B cell (primary cell): ENCODE data around the gene DDI2. TPM values are rescaled to one million over a fixed set of nuclear protein-coding genes. Genes with fewer than 3 reads are reported as not detected.

Source experiments
- ATAC-seq: fragments of 200-7000 bp; cut with Tn5 transposase; one replicate; pipeline ENCODE4 v1.10.0; 2021; ENCODE audit warnings: low read depth, mild to moderate bottlenecking, moderate number of reproducible peaks, moderate library complexity
- CTCF ChIA-PET: fragments of 350-600 bp; sonication (Branson Sonifier 250); formaldehyde crosslinking; loops from one replicate; lab custom pipeline; 2021; ENCODE audit warnings: antibody characterized with exemption, inconsistent platforms; lab: Charles Lee
- POLR2A ChIA-PET: fragments of 350-600 bp; sonication (Branson Sonifier 250); formaldehyde crosslinking; loops from one replicate; lab custom pipeline; 2021; ENCODE audit warnings: antibody characterized with exemption; lab: Charles Lee
- DNase-seq: peaks from one replicate; pipeline ENCODE4 v3.0.0; 2013
- H2AFZ ChIP-seq: 2 replicates; pipeline ENCODE4 v1.6.1; 2012; ENCODE audit warnings: mild to moderate bottlenecking, low read depth, low read length; ENCODE audit not compliant: insufficient read depth, poor library complexity, severe bottlenecking
- H3K27ac ChIP-seq, 2 donors: 1 replicate in 1 of 2; 2 replicates in 1 of 2; pipeline ENCODE4 v1.5.1; 2012 to 2013; ENCODE audit warnings: low read length in 2 of 2, mild to moderate bottlenecking in 2 of 2, moderate library complexity in 1 of 2
- H3K27me3 ChIP-seq, 4 experiments: fragments of 200-600 bp in 1 of 4; sonication (generic) in 1 of 4; replicated peaks in 1 of 4; 1 replicate in 2 of 4; 2 replicates in 2 of 4; pipeline versions ENCODE4 v1.6.1 to v1.7.0; 2013 to 2016; ENCODE audit warnings: low read length in 3 of 4, mild to moderate bottlenecking in 2 of 4, mixed read lengths in 1 of 4, moderate library complexity in 1 of 4; ENCODE audit not compliant: insufficient read depth in 4 of 4, control insufficient read depth in 3 of 4; ENCODE audit errors: control extremely low read depth in 1 of 4
- H3K36me3 ChIP-seq, 2 experiments: replicated peaks in 1 of 2; 1 replicate in 1 of 2; 2 replicates in 1 of 2; pipeline versions ENCODE4 v1.6.1 to v1.7.1; 2013; ENCODE audit warnings: low read length in 1 of 2; ENCODE audit not compliant: insufficient read depth in 2 of 2, control insufficient read depth in 1 of 2; ENCODE audit errors: control extremely low read depth in 1 of 2, extremely low read depth in 1 of 2
- H3K4me1 ChIP-seq, 2 donors: fragments of 200-600 bp in 1 of 2; sonication (generic) in 1 of 2; 1 replicate in 1 of 2; 2 replicates in 1 of 2; pipeline versions ENCODE4 v1.5.1 to v1.6.1; 2013 to 2017; ENCODE audit warnings: low read length in 2 of 2; ENCODE audit not compliant: control insufficient read depth in 2 of 2, insufficient read depth in 2 of 2
- H3K4me2 ChIP-seq: replicated peaks from 2 replicates; pipeline ENCODE3; 2012; ENCODE audit warnings: mild to moderate bottlenecking, low read depth, low read length; ENCODE audit not compliant: poor library complexity, severe bottlenecking
- H3K4me3 ChIP-seq, 5 experiments: fragments of 200-600 bp in 1 of 5; sonication (generic) in 1 of 5; 1 replicate in 3 of 5; 2 replicates in 2 of 5; pipeline versions ENCODE4 v1.5.1 to v1.7.0; 2011 to 2016; ENCODE audit warnings: low read length in 4 of 5, mild to moderate bottlenecking in 4 of 5, low read depth in 2 of 5, control low read depth in 1 of 5, moderate library complexity in 1 of 5; ENCODE audit not compliant: insufficient read depth in 1 of 5; ENCODE audit errors: control extremely low read depth in 1 of 5, extremely low read depth in 1 of 5
- H3K79me2 ChIP-seq: fragments of 200-600 bp; sonication (generic); one replicate; pipeline ENCODE4 v1.6.0; 2016; ENCODE audit warnings: low read length; ENCODE audit not compliant: control insufficient read depth, insufficient read depth
- H3K9ac ChIP-seq: fragments of 200-600 bp; sonication (generic); 2 replicates; pipeline ENCODE4 v1.6.1; 2017; ENCODE audit warnings: mild to moderate bottlenecking, low read length, moderate library complexity
- H3K9me3 ChIP-seq, 3 donors: one replicate each; pipeline versions ENCODE4 v1.6.1 to v1.7.1; 2013; ENCODE audit warnings: low read length in 2 of 3; ENCODE audit not compliant: control insufficient read depth in 2 of 3, insufficient read depth in 1 of 3; ENCODE audit errors: control extremely low read depth in 1 of 3
- H4K20me1 ChIP-seq: 2 replicates; pipeline ENCODE4 v1.6.0; 2012; ENCODE audit warnings: mild to moderate bottlenecking, low read length; ENCODE audit not compliant: insufficient read depth, control insufficient read depth, poor library complexity, severe bottlenecking
- H3K27ac Mint-ChIP-seq: one replicate; pipeline ENCODE4 v1.8.0; 2021; ENCODE audit warnings: mixed read lengths
- H3K27me3 Mint-ChIP-seq: one replicate; pipeline ENCODE4 v1.8.0; 2021; ENCODE audit warnings: mixed read lengths
- H3K4me1 Mint-ChIP-seq: one replicate; pipeline ENCODE4 v1.8.0; 2021; ENCODE audit warnings: mixed read lengths
- H3K4me3 Mint-ChIP-seq: one replicate; pipeline ENCODE4 v1.8.0; 2021; ENCODE audit warnings: mixed read lengths
- H3K9me3 Mint-ChIP-seq: one replicate; pipeline ENCODE4 v1.8.0; 2022; ENCODE audit warnings: mixed read lengths; ENCODE audit not compliant: insufficient read depth
- EZH2 ChIP-seq: IDR thresholded peaks from 2 replicates; pipeline ENCODE4 v1.6.1; 2012; ENCODE audit warnings: borderline replicate concordance, low read depth, mild to moderate bottlenecking, moderate library complexity, low read length; ENCODE audit not compliant: insufficient read depth, poor library complexity, severe bottlenecking
- WGBS: methylation state at CpG from one replicate; pipeline ENCODE4 v1.1.5; 2013; ENCODE audit warnings: missing lambda C conversion rate; ENCODE audit not compliant: insufficient coverage; 5-methylcytosine and 5-hydroxymethylcytosine counted together
- intact Hi-C: fragments of 100-400 bp; cut with micrococcal nuclease; formaldehyde crosslinking; loops from one replicate; pipeline ENCODE4 v1.10.0; 2022
- polyA plus RNA-seq: library from polyadenylated mRNA; depleted of rRNA; stranded (reverse); fragments of >200 nt; gene quantifications from 2 replicates; pipeline ENCODE4 v1.2.3, GENCODE V29; 2012
- total RNA-seq, 2 donors: library from RNA; stranded (reverse); fragments of 120-200 nt in 1 of 2; gene quantifications; 1 replicate in 1 of 2; 2 replicates in 1 of 2; pipeline versions ENCODE4 v1.2.3 to v1.2.4, GENCODE V29; 2013 to 2022
- TF ChIP-seq, protein P1 (sequence below): fragments of 200-600 bp; IDR thresholded peaks from one replicate; pipeline ENCODE4 v1.8.0; 2022; ENCODE audit warnings: antibody characterized with exemption, mild to moderate bottlenecking

The DDI2 gene
- total and polyA plus RNA-seq, 2 donors (not counting 1 experiment from before 2014, with no cell fraction given) = 8.5 to 61.0 TPM

DNA sequence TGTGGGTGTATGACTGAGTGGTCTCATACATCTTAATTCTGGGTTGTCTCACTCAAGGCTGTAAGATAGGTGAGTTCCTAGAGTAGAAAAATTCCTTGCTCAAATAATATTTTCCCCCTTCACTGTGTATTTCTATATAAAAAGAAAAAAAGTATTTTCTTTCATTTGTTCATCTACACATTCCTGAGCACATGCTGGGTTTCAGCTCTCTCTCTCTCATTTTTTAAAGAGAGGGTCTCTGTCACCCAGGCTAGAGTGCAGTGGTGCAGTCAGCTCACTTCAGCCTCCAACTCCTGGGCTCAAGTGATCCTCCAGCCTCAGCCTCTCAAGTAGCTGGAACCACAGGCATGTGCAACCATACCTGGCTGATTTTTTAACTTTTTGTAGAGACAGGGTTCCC lies 22.0 kb downstream of the DDI2 start:
- Histone ChIP-seq H4K20me1 (peaks cover 11% of the 10 kb centered on the region), H3K27ac (no peak overlapping the region), H3K9ac (no peak overlapping the region), H3K27me3 (no peaks in the 10 kb centered on the region), H3K4me2 (no peak overlapping the region), H3K36me3 (peaks cover 3 to 82% of the 10 kb centered on the region in 2 experiments), H2AFZ (no peak overlapping the region), H3K9me3 (no peaks in the 10 kb centered on the region), H3K4me1 (no peaks in the 10 kb centered on the region), H3K79me2 (peaks cover 58% of the 10 kb centered on the region), H3K4me3 (no peak overlapping the region)
- no peak for ATAC-seq
- ChIA-PET POLR2A (interaction anchor here (0.6 kb wide), 1 partner anchor 43 kb away, joined by 7 read pairs; no protein-coding TSS in a partner anchor), CTCF (no interaction called here)
- no peaks in the 10 kb centered on the region for H3K4me1 Mint-ChIP-seq
- H3K9me3 Mint-ChIP-seq = no peaks in the 10 kb centered on the region
- no peak overlapping the region for H3K4me3 Mint-ChIP-seq
- no peaks in the 10 kb centered on the region for H3K27me3 Mint-ChIP-seq
- no peak for DNase-seq
- TF ChIP-seq, protein P1, sequence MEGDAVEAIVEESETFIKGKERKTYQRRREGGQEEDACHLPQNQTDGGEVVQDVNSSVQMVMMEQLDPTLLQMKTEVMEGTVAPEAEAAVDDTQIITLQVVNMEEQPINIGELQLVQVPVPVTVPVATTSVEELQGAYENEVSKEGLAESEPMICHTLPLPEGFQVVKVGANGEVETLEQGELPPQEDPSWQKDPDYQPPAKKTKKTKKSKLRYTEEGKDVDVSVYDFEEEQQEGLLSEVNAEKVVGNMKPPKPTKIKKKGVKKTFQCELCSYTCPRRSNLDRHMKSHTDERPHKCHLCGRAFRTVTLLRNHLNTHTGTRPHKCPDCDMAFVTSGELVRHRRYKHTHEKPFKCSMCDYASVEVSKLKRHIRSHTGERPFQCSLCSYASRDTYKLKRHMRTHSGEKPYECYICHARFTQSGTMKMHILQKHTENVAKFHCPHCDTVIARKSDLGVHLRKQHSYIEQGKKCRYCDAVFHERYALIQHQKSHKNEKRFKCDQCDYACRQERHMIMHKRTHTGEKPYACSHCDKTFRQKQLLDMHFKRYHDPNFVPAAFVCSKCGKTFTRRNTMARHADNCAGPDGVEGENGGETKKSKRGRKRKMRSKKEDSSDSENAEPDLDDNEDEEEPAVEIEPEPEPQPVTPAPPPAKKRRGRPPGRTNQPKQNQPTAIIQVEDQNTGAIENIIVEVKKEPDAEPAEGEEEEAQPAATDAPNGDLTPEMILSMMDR = no peak
- no peak for TF ChIP-seq EZH2
- intact Hi-C loops = no loop called here
- H3K27ac Mint-ChIP-seq = no peak overlapping the region

DNA sequence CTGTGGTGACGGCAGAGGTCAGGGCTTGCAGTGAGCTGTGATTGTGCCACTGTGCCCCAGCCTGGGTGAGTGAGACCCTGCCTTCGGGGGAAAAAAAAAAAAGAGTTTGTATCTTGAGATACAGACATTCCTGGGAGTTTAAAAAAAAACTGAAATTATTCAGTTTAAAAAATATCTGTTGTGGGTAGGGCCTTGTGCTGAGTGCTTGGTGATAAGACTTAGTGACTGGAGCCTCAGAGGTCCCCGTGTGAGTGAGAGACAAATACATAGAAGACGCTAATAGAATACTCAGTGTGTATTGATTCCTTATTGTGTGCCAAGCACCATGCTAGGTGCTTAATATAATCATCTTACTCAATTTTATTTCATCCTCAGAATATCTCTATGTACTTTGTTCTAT lies 22.7 kb downstream of the DDI2 start:
- no peaks in the 10 kb centered on the region for H3K4me1 Mint-ChIP-seq
- H3K4me2 ChIP-seq = no peak overlapping the region
- peaks cover 11% of the 10 kb centered on the region for H4K20me1 ChIP-seq
- no peaks in the 10 kb centered on the region for H3K9me3 Mint-ChIP-seq
- no peak overlapping the region for H2AFZ ChIP-seq
- H3K9ac ChIP-seq = no peak overlapping the region
- no peak overlapping the region for H3K27ac Mint-ChIP-seq
- DNase-seq (no peak), ATAC-seq (no peak)
- ChIA-PET POLR2A (interaction anchor here (0.6 kb wide), 1 partner anchor 42 kb away, joined by 7 read pairs; no protein-coding TSS in a partner anchor), CTCF (no interaction called here)
- intact Hi-C loops = no loop called here
- H3K9me3 ChIP-seq = no peaks in the 10 kb centered on the region
- H3K79me2 ChIP-seq = peaks cover 58% of the 10 kb centered on the region
- no peak overlapping the region for H3K27ac ChIP-seq
- H3K4me3 Mint-ChIP-seq = no peak overlapping the region
- WGBS = 89% methylated on average over 1 of the region's 4 CpGs
- H3K4me3 ChIP-seq = no peak overlapping the region
- H3K4me1 ChIP-seq = no peaks in the 10 kb centered on the region
- H3K27me3 ChIP-seq = no peaks in the 10 kb centered on the region
- H3K36me3 ChIP-seq = peaks cover 3 to 78% of the 10 kb centered on the region in 2 experiments
- no peak for TF ChIP-seq EZH2
- TF ChIP-seq, protein P1 = no peak
- no peaks in the 10 kb centered on the region for H3K27me3 Mint-ChIP-seq
